GM12892 (cell line): Measurements from ENCODE around the gene TMEM51.

Experiments used
- POLR2AphosphoS5 ChIP-seq: IDR thresholded peaks from 2 replicates; pipeline ENCODE4 v1.6.1; 2011; ENCODE audit warnings: low read depth, low read length, control low read depth
- TAF1 ChIP-seq: IDR thresholded peaks from 2 replicates; pipeline ENCODE4 v1.6.1; 2011; ENCODE audit warnings: low read depth, mild to moderate bottlenecking, control low read depth, low read length, borderline replicate concordance

DNA sequence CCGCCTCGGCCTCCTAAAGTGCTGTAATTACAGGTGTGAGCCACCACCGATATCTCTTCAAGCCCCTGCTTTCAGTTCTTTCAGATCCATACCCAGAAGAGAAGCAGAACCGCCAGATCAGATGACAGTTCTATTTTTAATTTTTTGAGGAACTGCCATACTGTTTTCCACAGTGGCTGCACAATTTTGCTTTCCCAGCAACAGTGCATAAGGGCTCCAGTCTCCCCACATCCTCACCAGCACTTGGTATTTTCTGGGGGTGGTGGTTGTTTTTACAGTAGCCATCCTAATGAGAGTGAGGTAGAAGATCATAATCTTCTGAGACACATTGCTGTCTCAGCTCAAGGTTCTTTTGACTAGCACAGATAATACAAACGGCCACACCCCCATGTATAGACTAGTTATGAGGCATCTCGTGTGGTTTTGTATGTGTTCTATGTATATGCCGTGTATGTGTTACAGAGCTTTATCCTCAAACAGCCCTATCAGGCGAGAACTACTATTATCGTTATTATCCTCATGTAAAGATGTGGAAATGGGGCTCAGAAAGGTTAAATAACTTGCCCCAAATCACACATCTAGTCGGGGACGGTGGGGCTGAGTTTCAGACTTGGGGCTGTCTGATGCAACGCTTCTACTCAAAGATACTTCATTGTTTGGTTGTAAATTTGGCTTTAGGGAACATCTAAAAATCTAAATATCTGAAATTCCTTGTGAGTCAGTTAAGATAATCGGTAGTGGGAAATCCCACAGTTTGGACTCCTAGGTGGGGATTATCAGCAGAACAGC, 105.5 kb downstream of the TMEM51 start:
- TF ChIP-seq POLR2AphosphoS5 (no peak), TAF1 (no peak)
